KMS-11 (cell line): ENCODE results near the gene IGHMBP2.

Experiments
- H2AFZ ChIP-seq: fragments of 200-600 bp; sonication (generic); 2 replicates; pipeline ENCODE4 v1.6.1; 2016; ENCODE audit warnings: antibody characterized with exemption, mixed run types, low read depth
- H3K27ac ChIP-seq: fragments of 200-600 bp; sonication (generic); 2 replicates; pipeline ENCODE4 v1.6.1; 2016; ENCODE audit warnings: mild to moderate bottlenecking, mixed run types
- H3K27me3 ChIP-seq: fragments of 200-600 bp; sonication (generic); 2 replicates; pipeline ENCODE4 v1.6.1; 2017; ENCODE audit warnings: mild to moderate bottlenecking, low read depth, mixed run types, moderate library complexity; ENCODE audit not compliant: insufficient read depth
- H3K36me3 ChIP-seq: fragments of 200-600 bp; sonication (generic); 2 replicates; pipeline ENCODE4 v1.6.1; 2017; ENCODE audit warnings: mild to moderate bottlenecking, mixed run types; ENCODE audit not compliant: insufficient read depth
- H3K4me1 ChIP-seq: fragments of 200-600 bp; sonication (generic); 2 replicates; pipeline ENCODE4 v1.6.1; 2016; ENCODE audit warnings: mild to moderate bottlenecking, low read depth, mixed run types; ENCODE audit not compliant: poor library complexity, severe bottlenecking
- H3K4me2 ChIP-seq: fragments of 200-600 bp; sonication (generic); 2 replicates; pipeline ENCODE4 v1.7.0; 2016; ENCODE audit warnings: mild to moderate bottlenecking, mixed run types
- H3K4me3 ChIP-seq: fragments of 200-600 bp; sonication (generic); IDR thresholded peaks from 2 replicates; pipeline ENCODE4 v1.6.1; 2017; ENCODE audit warnings: low read depth, low read length, mixed read lengths; ENCODE audit not compliant: insufficient read depth
- H3K79me2 ChIP-seq: fragments of 200-600 bp; sonication (generic); 2 replicates; pipeline ENCODE4 v1.6.1; 2016; ENCODE audit warnings: low read depth, mixed run types; ENCODE audit not compliant: insufficient read depth
- H3K9ac ChIP-seq: fragments of 200-600 bp; sonication (generic); 2 replicates; pipeline ENCODE4 v1.6.1; 2016; ENCODE audit warnings: mild to moderate bottlenecking, mixed run types
- H4K20me1 ChIP-seq: fragments of 200-600 bp; sonication (generic); 2 replicates; pipeline ENCODE4 v1.6.1; 2016; ENCODE audit warnings: mild to moderate bottlenecking, mixed run types; ENCODE audit not compliant: insufficient read depth
- TF ChIP-seq, protein P1 (sequence below): fragments of 200-600 bp; sonication (generic); conservative IDR thresholded peaks from 2 replicates; pipeline ENCODE4 v1.6.1; 2017; ENCODE audit warnings: low read depth, mild to moderate bottlenecking, antibody characterized with exemption, low read length, moderate library complexity, mixed read lengths

Gene IGHMBP2

DNA sequence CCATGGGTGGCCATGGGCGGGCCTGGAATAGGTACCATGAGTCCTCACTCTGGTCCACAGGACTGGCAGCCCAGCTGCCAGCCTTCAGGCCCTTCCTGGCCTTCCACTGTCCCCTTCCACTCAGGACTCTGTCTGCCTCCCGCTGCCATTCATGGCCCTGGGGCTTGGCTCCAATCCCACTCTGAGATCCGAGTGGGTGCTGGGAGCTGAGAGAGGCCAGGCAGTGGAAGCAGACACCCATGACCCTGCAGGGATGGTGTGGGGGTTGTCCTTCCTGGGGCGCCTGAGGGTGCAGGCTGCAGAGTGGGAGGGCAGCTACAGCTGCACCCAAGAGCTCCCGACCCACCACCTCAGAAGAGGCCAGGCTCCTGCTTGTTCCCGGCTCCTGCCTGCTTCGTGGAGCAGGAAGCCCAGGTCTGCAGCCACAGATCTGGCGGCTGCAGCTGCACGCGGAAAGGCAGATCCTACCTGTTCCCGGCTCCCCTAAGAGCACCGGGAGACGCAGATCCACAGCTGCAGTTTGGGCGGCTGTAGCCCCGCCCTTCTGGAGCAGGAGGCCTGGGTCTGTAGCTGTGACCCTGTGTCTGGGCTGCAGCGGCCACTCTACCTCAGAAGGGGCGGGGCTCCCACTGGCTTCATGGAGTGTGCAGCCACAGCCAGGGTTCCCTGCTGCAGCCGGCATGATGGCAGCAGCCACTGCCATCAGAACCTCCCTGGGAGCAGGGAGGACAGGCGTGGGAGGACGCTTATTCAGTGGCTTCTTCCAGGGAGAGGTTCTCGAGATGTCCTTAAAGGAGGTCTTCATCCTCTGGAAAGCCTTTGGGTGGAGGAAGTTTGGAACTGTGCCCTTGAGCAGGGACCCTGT lies 27.5 kb downstream of the IGHMBP2 start:
- Histone ChIP-seq H3K27ac (no peak overlapping the region), H3K27me3 (no peaks in the 10 kb centered on the region), H3K36me3 (no peaks in the 10 kb centered on the region; the same call in 1 of the 2 replicates), H3K4me3 (no peak overlapping the region), H3K4me2 (no peak overlapping the region), H3K9ac (no peak overlapping the region), H3K79me2 (no peaks in the 10 kb centered on the region), H2AFZ (no peak overlapping the region), H4K20me1 (no peaks in the 10 kb centered on the region), H3K4me1 (no peaks in the 10 kb centered on the region)
- TF ChIP-seq, protein P1, sequence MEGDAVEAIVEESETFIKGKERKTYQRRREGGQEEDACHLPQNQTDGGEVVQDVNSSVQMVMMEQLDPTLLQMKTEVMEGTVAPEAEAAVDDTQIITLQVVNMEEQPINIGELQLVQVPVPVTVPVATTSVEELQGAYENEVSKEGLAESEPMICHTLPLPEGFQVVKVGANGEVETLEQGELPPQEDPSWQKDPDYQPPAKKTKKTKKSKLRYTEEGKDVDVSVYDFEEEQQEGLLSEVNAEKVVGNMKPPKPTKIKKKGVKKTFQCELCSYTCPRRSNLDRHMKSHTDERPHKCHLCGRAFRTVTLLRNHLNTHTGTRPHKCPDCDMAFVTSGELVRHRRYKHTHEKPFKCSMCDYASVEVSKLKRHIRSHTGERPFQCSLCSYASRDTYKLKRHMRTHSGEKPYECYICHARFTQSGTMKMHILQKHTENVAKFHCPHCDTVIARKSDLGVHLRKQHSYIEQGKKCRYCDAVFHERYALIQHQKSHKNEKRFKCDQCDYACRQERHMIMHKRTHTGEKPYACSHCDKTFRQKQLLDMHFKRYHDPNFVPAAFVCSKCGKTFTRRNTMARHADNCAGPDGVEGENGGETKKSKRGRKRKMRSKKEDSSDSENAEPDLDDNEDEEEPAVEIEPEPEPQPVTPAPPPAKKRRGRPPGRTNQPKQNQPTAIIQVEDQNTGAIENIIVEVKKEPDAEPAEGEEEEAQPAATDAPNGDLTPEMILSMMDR, result no peak

DNA sequence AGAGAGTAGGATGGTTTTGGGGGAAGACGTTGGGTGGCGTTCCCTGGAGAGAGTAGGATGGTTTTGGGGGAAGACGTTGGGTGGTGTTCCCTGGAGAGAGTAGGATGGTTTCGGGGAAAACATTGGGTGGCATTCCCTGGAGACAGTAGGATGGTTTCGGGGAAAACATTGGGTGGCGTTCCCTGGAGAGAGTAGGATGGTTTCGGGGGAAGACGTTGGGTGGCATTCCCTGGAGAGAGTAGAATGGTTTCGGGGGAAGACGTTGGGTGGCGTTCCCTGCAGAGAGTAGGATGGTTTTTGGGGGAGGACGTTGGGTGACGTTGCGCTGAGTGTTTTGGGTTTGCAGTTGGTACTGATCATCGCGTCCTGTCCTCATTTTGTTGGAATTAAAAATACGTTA lies 28.2 kb downstream of the IGHMBP2 start:
- Histone ChIP-seq H2AFZ (no peak overlapping the region), H3K27me3 (no peaks in the 10 kb centered on the region), H3K9ac (no peak overlapping the region), H3K4me3 (no peak overlapping the region), H3K79me2 (no peaks in the 10 kb centered on the region), H3K4me1 (no peaks in the 10 kb centered on the region), H4K20me1 (no peaks in the 10 kb centered on the region), H3K36me3 (no peaks in the 10 kb centered on the region; the same call in 1 of the 2 replicates), H3K4me2 (no peak overlapping the region), H3K27ac (no peak overlapping the region)
- TF ChIP-seq, protein P1, result no peak

GRCh38 chr11:68932358-68932757 lies 28.7 kb downstream of the IGHMBP2 start:
- Histone ChIP-seq H2AFZ (no peak overlapping the region), H4K20me1 (no peaks in the 10 kb centered on the region), H3K4me3 (no peak overlapping the region), H3K4me1 (no peaks in the 10 kb centered on the region), H3K79me2 (no peaks in the 10 kb centered on the region), H3K36me3 (no peaks in the 10 kb centered on the region; the same call in 1 of the 2 replicates), H3K27ac (no peak overlapping the region), H3K4me2 (no peak overlapping the region), H3K27me3 (no peaks in the 10 kb centered on the region), H3K9ac (no peak overlapping the region)
- TF ChIP-seq, protein P1, result no peak

DNA sequence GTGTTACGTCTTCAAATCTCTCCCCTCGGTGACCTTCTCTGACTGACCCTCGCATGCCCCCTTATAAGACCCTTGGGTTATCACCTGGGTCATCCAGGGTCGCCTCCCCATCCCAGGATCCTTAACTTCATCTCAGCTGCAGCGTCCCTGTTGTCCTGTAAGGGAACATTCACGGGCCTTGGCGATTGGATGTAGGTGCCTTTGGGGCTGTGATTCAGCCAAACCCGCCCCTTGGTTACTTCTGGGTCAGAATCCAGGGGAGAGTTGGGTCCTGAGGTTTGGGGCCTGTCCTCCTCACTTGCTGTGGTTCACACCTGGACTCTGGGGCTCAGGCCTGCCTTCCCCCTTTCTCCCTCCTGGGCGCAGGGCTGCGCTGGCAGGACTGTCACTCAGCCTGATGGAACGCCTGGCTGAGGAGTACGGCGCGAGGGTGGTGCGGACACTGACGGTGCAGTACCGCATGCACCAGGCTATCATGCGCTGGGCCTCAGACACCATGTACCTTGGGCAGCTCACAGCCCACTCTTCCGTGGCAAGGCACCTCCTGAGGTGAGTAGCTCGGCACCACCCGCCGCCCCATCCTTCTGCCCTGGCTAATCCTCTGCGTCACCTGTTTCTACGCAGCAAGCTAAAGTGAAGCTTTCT lies 29.4 kb downstream of the IGHMBP2 start:
- Histone ChIP-seq H3K4me2 (no peak overlapping the region), H4K20me1 (no peaks in the 10 kb centered on the region), H3K9ac (no peak overlapping the region), H3K4me1 (no peaks in the 10 kb centered on the region), H3K27me3 (no peaks in the 10 kb centered on the region), H3K79me2 (no peaks in the 10 kb centered on the region), H2AFZ (no peak overlapping the region), H3K36me3 (no peaks in the 10 kb centered on the region; the same call in 1 of the 2 replicates), H3K4me3 (no peak overlapping the region), H3K27ac (no peak overlapping the region)
- TF ChIP-seq, protein P1, result no peak
